ENCODE results near the gene LBHD2. TPM values are rescaled to one million over a fixed set of nuclear protein-coding genes. Genes with fewer than 3 reads are reported as not detected.

Gene LBHD2
- total and polyA plus RNA-seq, 2 of the 13 experiments (the other 11 are each of a cell fraction or from before 2014, with no cell fraction given), result 0.67 to 1.00 TPM

DNA sequence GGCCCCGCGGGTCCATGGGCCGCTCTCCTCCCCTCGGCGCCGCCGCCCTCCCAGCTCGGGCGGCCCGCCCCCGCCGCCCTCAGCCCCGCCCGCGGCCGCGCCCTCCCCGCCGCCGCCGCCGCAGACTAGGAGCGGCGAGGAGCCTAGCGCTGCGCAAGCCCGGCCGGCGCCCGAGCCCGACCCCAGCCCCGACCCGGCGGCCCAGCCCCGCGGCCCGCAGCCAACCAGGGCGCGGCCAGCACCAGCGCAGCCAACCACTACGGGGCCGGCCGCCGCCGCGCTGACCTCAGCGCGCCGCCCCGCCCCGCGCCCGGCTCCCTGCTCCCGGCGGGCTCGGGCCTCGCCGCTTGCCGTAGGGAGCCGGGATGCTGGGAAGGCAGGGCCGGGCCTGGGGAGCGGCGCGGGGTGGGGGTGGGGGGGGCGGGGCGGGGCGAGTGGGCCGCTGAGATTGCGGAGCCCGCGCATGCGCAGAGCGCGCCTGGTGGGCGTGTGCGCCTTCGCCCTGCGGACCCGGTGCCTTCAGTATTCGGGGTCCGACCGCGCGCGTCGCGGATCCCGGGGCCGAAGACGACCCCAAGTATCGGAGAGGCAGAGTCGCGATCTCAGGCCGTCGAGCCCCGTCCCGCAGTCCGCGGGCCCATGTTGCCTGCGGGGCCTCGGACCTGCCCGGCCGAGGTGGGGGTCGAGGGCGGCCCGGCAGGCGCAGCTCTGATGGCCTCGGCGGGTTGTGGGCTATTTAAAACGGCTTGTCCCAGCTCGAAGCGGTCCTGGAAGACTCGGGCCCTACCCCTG, 26.4 kb upstream of the LBHD2 start, which contains the start of gene CDC42BPB (continued):
- TF ChIP-seq, protein P1, sequence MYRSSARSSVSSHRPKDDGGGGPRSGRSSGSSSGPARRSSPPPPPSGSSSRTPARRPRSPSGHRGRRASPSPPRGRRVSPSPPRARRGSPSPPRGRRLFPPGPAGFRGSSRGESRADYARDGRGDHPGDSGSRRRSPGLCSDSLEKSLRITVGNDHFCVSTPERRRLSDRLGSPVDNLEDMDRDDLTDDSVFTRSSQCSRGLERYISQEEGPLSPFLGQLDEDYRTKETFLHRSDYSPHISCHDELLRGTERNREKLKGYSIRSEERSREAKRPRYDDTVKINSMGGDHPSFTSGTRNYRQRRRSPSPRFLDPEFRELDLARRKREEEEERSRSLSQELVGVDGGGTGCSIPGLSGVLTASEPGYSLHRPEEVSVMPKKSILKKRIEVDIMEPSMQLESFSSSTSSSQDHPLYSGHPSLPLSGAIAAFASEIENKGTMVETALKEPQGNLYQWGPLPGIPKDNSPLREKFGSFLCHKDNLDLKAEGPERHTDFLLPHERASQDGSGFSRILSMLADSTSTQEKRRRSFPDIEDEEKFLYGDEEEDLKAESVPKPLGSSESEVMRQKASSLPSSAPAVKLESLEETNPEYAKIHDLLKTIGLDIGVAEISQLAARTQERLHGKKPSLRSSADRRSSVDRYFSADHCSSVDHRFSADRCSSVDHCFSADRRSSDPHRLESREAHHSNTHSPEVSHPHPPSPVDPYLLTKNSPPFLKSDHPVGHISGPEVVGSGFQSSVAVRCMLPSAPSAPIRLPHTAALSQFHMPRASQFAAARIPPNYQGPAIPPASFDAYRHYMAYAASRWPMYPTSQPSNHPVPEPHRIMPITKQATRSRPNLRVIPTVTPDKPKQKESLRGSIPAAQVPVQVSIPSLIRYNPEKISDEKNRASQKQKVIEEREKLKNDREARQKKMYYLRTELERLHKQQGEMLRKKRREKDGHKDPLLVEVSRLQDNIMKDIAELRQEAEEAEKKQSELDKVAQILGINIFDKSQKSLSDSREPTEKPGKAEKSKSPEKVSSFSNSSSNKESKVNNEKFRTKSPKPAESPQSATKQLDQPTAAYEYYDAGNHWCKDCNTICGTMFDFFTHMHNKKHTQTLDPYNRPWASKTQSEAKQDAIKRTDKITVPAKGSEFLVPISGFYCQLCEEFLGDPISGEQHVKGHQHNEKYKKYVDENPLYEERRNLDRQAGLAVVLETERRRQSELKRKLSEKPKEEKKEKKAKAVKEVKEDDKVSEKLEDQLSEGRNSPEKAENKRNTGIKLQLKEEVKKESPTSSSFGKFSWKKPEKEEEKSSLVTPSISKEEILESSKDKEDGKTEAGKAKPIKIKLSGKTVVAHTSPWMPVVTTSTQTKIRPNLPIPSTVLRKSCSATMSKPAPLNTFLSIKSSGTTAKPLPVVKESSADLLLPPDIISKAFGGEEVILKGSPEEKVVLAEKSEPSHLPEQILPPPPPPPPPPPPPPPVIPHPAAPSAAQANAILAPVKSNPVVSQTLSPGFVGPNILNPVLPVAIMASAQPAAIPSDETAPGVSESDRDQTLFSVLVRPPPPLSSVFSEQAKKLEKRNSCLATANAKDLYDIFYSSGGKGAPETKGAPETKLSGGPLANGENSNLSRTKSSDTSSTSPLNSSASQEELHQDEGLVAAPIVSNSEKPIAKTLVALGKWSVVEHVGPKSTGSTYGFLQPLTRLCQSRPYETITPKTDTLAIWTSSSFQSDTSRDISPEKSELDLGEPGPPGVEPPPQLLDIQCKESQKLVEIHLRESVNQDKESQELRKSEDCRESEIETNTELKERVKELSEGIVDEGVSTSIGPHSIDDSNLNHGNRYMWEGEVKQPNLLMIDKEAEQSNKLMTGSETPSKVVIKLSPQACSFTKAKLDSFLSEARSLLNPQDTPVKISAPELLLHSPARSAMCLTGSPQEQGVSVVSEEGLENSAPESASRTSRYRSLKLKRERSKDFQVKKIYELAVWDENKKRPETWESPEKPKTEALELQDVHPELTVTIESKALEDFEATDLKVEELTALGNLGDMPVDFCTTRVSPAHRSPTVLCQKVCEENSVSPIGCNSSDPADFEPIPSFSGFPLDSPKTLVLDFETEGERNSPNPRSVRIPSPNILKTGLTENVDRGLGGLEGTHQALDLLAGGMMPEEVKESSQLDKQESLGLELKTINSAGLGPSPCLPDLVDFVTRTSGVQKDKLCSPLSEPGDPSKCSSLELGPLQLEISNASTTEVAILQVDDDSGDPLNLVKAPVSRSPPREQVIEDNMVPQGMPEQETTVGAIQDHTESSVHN (CRISPR knock-in tag; IDR thresholded peaks at IDR 0.05), result no peak
- TF ChIP-seq NFE2L1 (CRISPR knock-in tag; IDR thresholded peaks at IDR 0.05; ENCODE audit: borderline replicate concordance), result 0 out of 2 replicates have a peak, but pooled peaks have one; percentile 46
- TF ChIP-seq, protein P2, sequence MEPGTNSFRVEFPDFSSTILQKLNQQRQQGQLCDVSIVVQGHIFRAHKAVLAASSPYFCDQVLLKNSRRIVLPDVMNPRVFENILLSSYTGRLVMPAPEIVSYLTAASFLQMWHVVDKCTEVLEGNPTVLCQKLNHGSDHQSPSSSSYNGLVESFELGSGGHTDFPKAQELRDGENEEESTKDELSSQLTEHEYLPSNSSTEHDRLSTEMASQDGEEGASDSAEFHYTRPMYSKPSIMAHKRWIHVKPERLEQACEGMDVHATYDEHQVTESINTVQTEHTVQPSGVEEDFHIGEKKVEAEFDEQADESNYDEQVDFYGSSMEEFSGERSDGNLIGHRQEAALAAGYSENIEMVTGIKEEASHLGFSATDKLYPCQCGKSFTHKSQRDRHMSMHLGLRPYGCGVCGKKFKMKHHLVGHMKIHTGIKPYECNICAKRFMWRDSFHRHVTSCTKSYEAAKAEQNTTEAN (CRISPR knock-in tag; conservative IDR thresholded peaks at IDR 0.05), result 0 out of 2 replicates have a peak, but pooled peaks have one; percentile 15
- TF ChIP-seq PRDM15 (CRISPR knock-in tag; IDR thresholded peaks at IDR 0.05), result no peak
- no peak for TF ChIP-seq ZNF101 (CRISPR knock-in tag; IDR thresholded peaks at IDR 0.05; ENCODE audit: borderline replicate concordance, low read depth)
- TF ChIP-seq, protein P3, sequence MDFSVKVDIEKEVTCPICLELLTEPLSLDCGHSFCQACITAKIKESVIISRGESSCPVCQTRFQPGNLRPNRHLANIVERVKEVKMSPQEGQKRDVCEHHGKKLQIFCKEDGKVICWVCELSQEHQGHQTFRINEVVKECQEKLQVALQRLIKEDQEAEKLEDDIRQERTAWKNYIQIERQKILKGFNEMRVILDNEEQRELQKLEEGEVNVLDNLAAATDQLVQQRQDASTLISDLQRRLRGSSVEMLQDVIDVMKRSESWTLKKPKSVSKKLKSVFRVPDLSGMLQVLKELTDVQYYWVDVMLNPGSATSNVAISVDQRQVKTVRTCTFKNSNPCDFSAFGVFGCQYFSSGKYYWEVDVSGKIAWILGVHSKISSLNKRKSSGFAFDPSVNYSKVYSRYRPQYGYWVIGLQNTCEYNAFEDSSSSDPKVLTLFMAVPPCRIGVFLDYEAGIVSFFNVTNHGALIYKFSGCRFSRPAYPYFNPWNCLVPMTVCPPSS (IDR thresholded peaks at IDR 0.05), result no peak
- peak; percentile 54; the same call in 1 of the 2 replicates for TF ChIP-seq MXD1 (CRISPR knock-in tag; IDR thresholded peaks at IDR 0.05)
- TF ChIP-seq, protein P4, sequence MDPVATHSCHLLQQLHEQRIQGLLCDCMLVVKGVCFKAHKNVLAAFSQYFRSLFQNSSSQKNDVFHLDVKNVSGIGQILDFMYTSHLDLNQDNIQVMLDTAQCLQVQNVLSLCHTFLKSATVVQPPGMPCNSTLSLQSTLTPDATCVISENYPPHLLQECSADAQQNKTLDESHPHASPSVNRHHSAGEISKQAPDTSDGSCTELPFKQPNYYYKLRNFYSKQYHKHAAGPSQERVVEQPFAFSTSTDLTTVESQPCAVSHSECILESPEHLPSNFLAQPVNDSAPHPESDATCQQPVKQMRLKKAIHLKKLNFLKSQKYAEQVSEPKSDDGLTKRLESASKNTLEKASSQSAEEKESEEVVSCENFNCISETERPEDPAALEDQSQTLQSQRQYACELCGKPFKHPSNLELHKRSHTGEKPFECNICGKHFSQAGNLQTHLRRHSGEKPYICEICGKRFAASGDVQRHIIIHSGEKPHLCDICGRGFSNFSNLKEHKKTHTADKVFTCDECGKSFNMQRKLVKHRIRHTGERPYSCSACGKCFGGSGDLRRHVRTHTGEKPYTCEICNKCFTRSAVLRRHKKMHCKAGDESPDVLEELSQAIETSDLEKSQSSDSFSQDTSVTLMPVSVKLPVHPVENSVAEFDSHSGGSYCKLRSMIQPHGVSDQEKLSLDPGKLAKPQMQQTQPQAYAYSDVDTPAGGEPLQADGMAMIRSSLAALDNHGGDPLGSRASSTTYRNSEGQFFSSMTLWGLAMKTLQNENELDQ (CRISPR knock-in tag; IDR thresholded peaks at IDR 0.05; ENCODE audit: borderline replicate concordance), result no peak
- TF ChIP-seq FOXJ3 (CRISPR knock-in tag; IDR thresholded peaks at IDR 0.05; ENCODE audit: borderline replicate concordance), result no peak
